Hematopoietic multipotent progenitor cell treated with erythropoietin and hydrocortisone succinate and interleukin-3 and kit ligand, for 15 days (in vitro differentiated cells): Measurements from ENCODE around the gene ATP6V0E2.

Experiments used
- DNase-seq: peaks from one replicate; pipeline ENCODE4 v3.0.0-alpha.2; 2015; ENCODE audit warnings: low spot score

ATP6V0E2 gene

GRCh38 chr7:149838992-149839408 is 34.8 kb upstream of the ATP6V0E2 start:
- DNase-seq, result no peak

DNA sequence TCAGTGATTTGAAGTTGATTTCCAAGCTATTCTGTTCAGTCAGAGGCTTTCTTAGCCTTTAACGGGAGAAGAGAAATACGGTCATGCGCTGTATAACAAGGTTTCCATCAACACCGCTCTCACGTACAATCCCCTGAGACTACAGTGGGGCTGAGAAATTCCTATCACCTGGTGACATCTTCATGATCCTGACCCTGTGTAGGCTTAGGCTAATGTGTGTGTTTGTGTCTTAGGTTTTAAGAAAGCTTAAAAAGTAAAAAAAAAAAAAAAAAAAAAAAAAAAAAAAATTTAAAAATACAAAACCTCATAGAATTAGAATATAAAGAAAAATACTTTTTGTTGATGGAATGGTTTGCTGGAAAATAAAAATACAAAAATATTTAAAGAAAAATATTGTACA is 33.8 kb upstream of the ATP6V0E2 start:
- DNase-seq, result no peak

DNA sequence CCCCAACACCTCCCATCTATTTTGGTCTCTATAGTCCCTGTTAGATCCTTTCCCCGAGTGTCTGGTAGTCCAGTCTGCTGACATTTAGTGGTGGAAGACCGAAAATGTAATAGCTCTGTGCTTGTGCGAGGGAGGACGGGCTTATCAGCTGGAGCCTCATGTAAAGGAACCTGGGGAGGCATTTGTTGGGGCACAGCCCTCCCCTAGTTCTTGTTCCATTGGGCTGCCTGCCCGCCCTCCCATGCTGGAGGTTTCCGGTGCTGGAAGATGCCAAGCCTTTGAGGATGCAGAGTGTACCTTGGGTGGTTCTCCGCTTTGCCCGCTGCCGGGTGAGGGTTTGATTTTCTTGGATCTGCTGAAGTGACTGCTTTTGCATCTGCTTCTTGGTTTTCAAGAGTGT is 30.2 kb upstream of the ATP6V0E2 start:
- DNase-seq, result no peak

GRCh38 chr7:149844445-149844844 is 29.3 kb upstream of the ATP6V0E2 start:
- no peak for DNase-seq

GRCh38 chr7:149845257-149845980 is 28.4 kb upstream of the ATP6V0E2 start:
- DNase-seq, result no peak

GRCh38 chr7:149846021-149846420 is 27.7 kb upstream of the ATP6V0E2 start:
- no peak for DNase-seq

GRCh38 chr7:149846436-149847046 is 27.2 kb upstream of the ATP6V0E2 start:
- DNase-seq, result no peak

DNA sequence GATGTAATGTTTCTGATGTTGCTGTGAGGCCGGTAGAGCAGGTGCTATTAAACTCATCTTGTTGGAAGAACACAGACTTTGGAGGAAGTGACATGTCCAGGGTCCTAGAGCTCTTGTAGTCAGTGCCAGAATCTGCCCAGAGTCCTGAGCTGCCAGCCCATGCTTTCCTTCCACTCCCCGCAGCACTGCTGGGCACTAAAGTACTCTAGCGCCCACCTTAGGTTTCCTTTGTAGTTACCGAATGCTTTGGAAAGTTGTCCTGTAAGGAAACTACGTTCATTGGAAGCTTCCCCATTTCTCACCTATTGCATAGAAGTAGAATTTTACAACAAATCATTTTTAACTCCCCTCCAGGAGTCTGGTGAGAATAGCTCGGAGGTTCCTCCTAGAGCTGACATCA is 24.6 kb upstream of the ATP6V0E2 start:
- DNase-seq, result no peak

- DNase-seq, result no peak
Measured at GRCh38 chr7:149850007-149850594, 23.7 kb upstream of the ATP6V0E2 start.

- DNase-seq, result no peak
Measured at GRCh38 chr7:149850716-149851115, 23.1 kb upstream of the ATP6V0E2 start.

DNA sequence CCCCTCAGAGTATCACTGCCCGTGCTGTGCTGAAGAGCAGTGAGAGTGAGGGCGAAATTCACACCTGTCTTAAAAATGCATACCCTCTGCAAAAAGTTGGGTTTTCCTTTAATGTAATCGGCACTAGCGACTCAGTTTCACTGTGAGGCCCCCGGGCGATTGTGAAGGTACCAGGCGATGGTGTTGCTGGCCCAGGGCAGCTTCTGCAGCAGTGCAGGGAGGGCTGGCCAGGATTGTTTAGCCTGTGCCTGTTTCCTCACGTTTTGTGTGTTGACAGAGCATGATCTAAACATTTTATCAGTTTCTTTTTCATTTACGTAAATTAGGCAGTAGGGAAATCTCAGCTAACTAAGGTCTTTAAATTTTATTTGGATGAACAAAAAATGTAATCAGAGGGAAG is 22.3 kb upstream of the ATP6V0E2 start:
- DNase-seq, result no peak

GRCh38 chr7:149853157-149853556 is 20.6 kb upstream of the ATP6V0E2 start:
- DNase-seq, result no peak

DNA sequence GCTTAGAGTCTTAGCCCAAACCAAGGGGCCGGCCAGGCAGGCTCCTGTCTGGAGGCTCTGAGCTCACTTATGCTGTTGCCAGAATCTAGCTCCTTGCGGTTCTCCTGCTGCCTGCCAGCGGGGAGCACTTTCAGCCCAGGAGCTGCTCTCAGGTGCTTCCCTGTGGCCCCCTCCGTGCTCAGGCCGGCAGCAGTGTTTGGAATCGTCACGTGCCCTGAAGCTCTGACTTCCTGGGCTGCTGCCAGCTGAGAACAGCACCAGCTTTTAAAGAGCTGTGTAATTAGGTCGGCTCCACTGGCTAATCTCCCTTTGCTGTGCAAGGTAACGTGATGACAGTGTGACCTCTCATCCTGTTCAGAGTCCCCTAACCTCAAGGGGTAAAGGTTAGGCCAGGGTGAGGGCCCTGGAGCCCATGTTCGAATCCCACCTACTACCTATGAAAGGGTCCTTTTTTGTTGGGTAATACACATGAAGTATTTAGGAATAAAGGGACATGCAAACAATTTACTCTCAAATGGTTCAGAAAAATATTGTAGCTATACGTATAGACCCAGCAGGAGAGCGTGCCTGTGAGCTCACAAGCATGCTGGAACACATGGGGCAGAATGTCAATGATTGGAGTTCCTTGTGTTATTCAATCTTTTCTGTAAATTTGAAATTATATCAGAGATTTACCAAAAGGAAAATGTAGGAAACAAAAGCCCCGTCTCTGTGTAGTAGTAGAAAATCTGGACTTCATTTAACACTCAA is 19.0 kb upstream of the ATP6V0E2 start:
- DNase-seq, result no peak

DNA sequence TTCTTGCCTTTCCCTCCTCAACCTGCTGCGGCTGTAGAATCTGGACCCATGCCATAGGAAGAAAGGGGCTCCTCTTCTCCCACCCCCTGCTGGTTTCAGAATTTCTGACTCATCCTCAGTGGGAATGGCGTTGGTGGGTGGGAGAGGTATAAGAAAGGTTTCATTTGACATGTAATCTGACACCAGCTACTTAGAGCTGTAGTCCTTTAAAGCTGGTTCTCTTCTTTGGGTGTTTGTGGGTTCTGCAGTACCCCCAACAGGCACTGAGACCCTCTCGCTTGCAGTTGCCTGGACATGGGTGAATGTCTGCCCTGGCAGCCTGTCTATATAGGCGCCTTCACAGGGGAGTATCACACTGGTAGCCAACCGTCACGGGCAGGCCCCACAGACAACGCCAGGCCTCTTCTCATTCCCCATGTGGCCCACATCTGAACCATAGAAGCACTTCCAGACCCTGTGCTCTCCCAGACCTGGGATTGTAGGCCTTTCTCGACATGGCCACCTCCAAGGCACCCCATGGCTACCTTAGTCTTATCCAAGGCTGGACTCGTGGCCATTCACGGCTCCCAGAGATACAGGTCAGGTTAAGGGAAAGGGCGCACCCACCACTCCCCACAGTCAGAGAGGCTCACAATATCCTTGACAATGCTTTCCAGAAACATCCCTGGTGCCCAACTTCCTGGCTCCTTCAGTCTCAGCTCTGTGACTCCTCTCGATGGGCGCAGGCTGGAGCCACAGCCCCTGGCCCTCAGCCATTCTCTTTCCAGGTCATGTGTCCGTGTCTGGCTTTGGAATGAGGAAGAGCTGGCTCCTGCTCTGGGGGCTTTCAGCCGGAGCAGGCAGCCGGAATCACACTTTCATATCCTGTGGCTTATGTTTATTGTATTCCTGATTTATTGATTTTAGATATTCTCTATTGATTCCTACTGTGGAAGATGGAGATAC is 18.1 kb upstream of the ATP6V0E2 start:
- DNase-seq, result no peak

DNA sequence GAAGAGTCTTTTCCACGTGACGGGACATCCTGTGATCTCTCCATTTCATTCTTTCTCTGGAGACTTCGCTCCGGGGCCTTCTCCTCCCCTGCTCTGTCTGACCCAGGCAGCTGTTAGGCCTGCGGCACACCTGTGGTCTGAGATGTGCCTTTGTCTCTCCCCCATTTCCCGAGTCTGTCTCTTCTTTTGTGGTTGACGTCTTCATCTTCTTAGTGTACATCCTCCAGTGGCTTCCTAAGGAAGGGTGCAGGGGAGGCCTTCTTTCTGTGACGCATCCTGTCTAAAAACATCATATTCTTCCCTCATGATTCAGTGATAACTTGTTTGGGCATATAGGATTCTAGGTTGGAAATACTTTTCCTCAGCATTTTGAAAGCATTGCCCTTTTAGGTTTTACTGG is 17.2 kb upstream of the ATP6V0E2 start:
- no peak for DNase-seq

GRCh38 chr7:149859369-149859768 is 14.4 kb upstream of the ATP6V0E2 start:
- no peak for DNase-seq

GRCh38 chr7:149859876-149860275 is 13.9 kb upstream of the ATP6V0E2 start:
- no peak for DNase-seq

DNA sequence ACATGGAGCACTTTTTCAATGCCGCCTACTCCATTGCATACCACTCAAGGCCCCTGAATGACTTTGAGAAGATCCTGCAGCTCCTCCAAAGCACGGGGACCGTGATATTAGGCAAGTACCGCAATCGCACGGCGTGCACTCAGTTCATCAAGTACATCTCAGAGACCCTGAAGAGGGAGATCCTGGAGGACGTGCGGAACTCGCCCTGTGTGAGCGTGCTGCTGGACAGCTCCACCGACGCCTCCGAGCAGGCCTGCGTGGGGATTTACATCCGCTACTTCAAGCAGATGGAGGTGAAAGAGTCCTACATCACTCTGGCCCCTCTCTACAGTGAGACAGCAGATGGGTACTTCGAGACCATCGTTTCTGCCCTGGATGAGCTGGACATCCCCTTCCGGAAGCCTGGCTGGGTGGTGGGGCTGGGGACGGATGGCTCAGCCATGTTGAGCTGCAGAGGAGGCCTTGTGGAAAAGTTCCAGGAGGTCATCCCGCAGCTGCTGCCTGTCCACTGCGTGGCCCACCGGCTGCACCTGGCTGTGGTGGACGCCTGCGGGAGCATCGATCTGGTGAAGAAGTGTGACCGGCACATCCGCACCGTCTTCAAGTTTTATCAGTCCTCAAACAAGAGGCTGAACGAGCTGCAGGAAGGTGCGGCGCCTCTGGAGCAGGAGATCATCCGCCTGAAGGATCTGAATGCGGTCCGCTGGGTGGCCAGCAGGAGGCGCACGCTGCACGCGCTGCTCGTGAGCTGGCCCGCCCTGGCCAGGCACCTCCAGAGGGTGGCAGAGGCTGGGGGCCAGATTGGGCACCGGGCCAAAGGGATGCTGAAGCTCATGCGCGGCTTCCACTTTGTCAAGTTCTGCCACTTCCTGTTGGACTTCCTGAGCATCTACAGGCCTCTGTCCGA is 12.7 kb upstream of the ATP6V0E2 start:
- no peak for DNase-seq

DNA sequence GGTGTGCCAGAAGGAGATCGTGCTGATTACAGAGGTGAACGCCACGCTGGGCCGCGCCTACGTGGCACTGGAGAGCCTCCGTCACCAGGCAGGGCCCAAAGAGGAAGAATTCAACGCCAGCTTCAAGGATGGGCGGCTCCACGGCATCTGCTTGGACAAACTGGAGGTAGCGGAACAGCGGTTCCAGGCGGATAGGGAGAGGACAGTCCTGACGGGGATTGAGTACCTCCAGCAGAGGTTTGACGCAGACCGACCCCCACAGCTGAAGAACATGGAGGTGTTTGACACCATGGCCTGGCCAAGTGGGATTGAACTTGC is 12.1 kb upstream of the ATP6V0E2 start:
- DNase-seq, result no peak

- DNase-seq, result no peak
Measured at GRCh38 chr7:149862156-149862555, 11.6 kb upstream of the ATP6V0E2 start.

- DNase-seq, result no peak
Measured at GRCh38 chr7:149863500-149863899, 10.3 kb upstream of the ATP6V0E2 start.
